GM23248 (cell line): ENCODE data around the gene CSMD2. TPM values are rescaled to one million over a fixed set of nuclear protein-coding genes. Genes with fewer than 3 reads are reported as not detected.

Source experiments
- DNase-seq: peaks from one replicate; pipeline ENCODE4 v3.0.0-alpha.2; 2015
- H2AFZ ChIP-seq: fragments of 200-600 bp; sonication (generic); 2 replicates; pipeline ENCODE4 v1.6.1; 2016; ENCODE audit warnings: antibody characterized with exemption
- H3F3A ChIP-seq: fragments of 200-600 bp; sonication (generic); 2 replicates; pipeline ENCODE4 v1.6.1; 2016; ENCODE audit warnings: mild to moderate bottlenecking, antibody characterized with exemption, mixed run types; ENCODE audit not compliant: insufficient read depth
- H3K27ac ChIP-seq: fragments of 200-600 bp; sonication (generic); 2 replicates; pipeline ENCODE4 v1.5.1; 2016; ENCODE audit warnings: mild to moderate bottlenecking
- H3K27me3 ChIP-seq: fragments of 200-600 bp; sonication (generic); replicated peaks from 2 replicates; pipeline ENCODE4 v1.6.1; 2016; ENCODE audit warnings: mild to moderate bottlenecking; ENCODE audit not compliant: insufficient read depth
- H3K36me3 ChIP-seq: fragments of 200-600 bp; sonication (generic); 2 replicates; pipeline ENCODE4 v1.6.1; 2016; ENCODE audit warnings: low read depth, mild to moderate bottlenecking
- H3K4me1 ChIP-seq: fragments of 200-600 bp; sonication (generic); 2 replicates; pipeline ENCODE4 v1.6.1; 2016; ENCODE audit warnings: mild to moderate bottlenecking; ENCODE audit not compliant: insufficient read depth
- H3K4me2 ChIP-seq: fragments of 200-600 bp; sonication (generic); one replicate; pipeline ENCODE4 v1.6.1; 2016; ENCODE audit warnings: mild to moderate bottlenecking; ENCODE audit not compliant: unreplicated experiment
- H3K4me3 ChIP-seq: fragments of 200-600 bp; sonication (generic); 2 replicates; pipeline ENCODE4 v1.5.1; 2016; ENCODE audit warnings: mild to moderate bottlenecking
- H3K79me2 ChIP-seq: fragments of 200-600 bp; sonication (generic); 2 replicates; pipeline ENCODE4 v1.6.1; 2016; ENCODE audit warnings: mild to moderate bottlenecking; ENCODE audit not compliant: insufficient read depth
- H3K9ac ChIP-seq: fragments of 200-600 bp; sonication (generic); 2 replicates; pipeline ENCODE4 v1.6.1; 2016; ENCODE audit warnings: mild to moderate bottlenecking
- H3K9me2 ChIP-seq: fragments of 200-600 bp; sonication (generic); 2 replicates; pipeline ENCODE4 v1.6.1; 2016; ENCODE audit warnings: mixed run types, mild to moderate bottlenecking, moderate library complexity; ENCODE audit not compliant: insufficient read depth
- H3K9me3 ChIP-seq: fragments of 200-600 bp; sonication (generic); one replicate; pipeline ENCODE4 v1.6.1; 2017; ENCODE audit warnings: low read depth
- H4K20me1 ChIP-seq: fragments of 200-600 bp; sonication (generic); 2 replicates; pipeline ENCODE4 v1.6.0; 2016; ENCODE audit not compliant: insufficient read depth
- EZH2 ChIP-seq: fragments of 200-600 bp; sonication (generic); IDR thresholded peaks from 2 replicates; pipeline ENCODE4 v1.6.1; 2018; ENCODE audit warnings: antibody characterized with exemption, mild to moderate bottlenecking; ENCODE audit not compliant: insufficient read depth, poor library complexity, severe bottlenecking
- EZH2phosphoT487 ChIP-seq: fragments of 200-600 bp; sonication (generic); IDR thresholded peaks from 2 replicates; pipeline ENCODE4 v1.6.1; 2018; ENCODE audit warnings: antibody characterized with exemption, moderate library complexity, mild to moderate bottlenecking, low read depth; ENCODE audit not compliant: insufficient read depth
- WGBS, 2 experiments: methylation state at CpG; one replicate each; pipeline ENCODE4 v1.1.6; 2015 to 2017; ENCODE audit warnings: low lambda C conversion rate in 2 of 2, low coverage in 1 of 2; ENCODE audit errors: missing lambda C conversion rate in 2 of 2; 5-methylcytosine and 5-hydroxymethylcytosine counted together
- in situ Hi-C: fragments of 300-500 bp; cut with MboI; formaldehyde crosslinking; loops from 2 replicates; pipeline ENCODE4 v1.15.0; 2020
- polyA plus RNA-seq: library from polyadenylated mRNA; unstranded; fragments of >200 nt; fragmentation: Nextera tagmentation; extraction: Ambion mirVana; gene quantifications from 2 replicates; pipeline ENCODE4 v1.2.1, GENCODE V29; 2016
- total RNA-seq: library from RNA; depleted of rRNA; stranded (reverse); fragments of >200 nt; shearing (Covaris generic); gene quantifications from 2 replicates; pipeline ENCODE4 v1.2.3, GENCODE V29; 2014

The CSMD2 gene
- total and polyA plus RNA-seq, 2 experiments from 2014 or later = 4.5 to 7.1 TPM

GRCh38 chr1:33872275-33872674 lies 292.8 kb downstream of the CSMD2 start:
- DNase-seq = no peak
- TF ChIP-seq EZH2 (no peak), EZH2phosphoT487 (no peak)
- peak overlapping the region; percentile 17; the same call in 1 of the 2 replicates for H3K9ac ChIP-seq
- H3K4me2 ChIP-seq = no peak overlapping the region
- H3K4me3 ChIP-seq = no peak overlapping the region
- in situ Hi-C loops = no loop called here
- H3K27ac ChIP-seq = peak overlapping the region; percentile 28; the same call in 1 of the 2 replicates
- peaks cover 30% of the 10 kb centered on the region for H3F3A ChIP-seq
- no peaks in the 10 kb centered on the region for H4K20me1 ChIP-seq
- no peak overlapping the region for H2AFZ ChIP-seq
- no peaks in the 10 kb centered on the region for H3K9me3 ChIP-seq
- no peaks in the 10 kb centered on the region for H3K79me2 ChIP-seq
- H3K27me3 ChIP-seq = no peaks in the 10 kb centered on the region
- peaks cover 29% of the 10 kb centered on the region for H3K4me1 ChIP-seq
- no peaks in the 10 kb centered on the region for H3K9me2 ChIP-seq
- no peaks in the 10 kb centered on the region for H3K36me3 ChIP-seq

DNA sequence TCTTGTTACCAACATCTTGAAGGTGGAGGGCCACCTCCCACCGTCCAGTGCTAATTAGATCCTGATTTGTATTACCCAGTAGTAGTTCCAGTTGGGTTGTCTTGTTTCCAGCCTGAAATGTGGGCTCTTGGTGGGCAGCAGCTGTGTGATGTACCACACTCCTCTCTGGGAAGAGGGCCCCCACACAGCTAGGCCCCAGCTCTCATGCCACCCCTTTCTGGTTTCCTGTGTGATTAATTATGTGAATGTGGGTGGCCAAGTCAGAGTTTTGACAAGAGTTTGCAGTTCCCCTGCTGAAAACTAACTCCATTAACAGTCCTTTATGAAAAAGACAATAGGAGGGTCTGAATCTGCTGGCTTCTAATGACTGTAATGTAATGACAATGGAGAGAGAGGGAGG lies 297.3 kb downstream of the CSMD2 start:
- no peak for DNase-seq
- H2AFZ ChIP-seq = no peak overlapping the region
- H3K9me2 ChIP-seq = no peaks in the 10 kb centered on the region
- no peak overlapping the region for H3K27ac ChIP-seq
- no peaks in the 10 kb centered on the region for H3K79me2 ChIP-seq
- H4K20me1 ChIP-seq = no peaks in the 10 kb centered on the region
- H3K36me3 ChIP-seq = no peaks in the 10 kb centered on the region
- peaks cover 9% of the 10 kb centered on the region for H3F3A ChIP-seq
- peaks cover 9% of the 10 kb centered on the region for H3K4me1 ChIP-seq
- H3K27me3 ChIP-seq = no peaks in the 10 kb centered on the region
- no peak for TF ChIP-seq EZH2
- no peak for TF ChIP-seq EZH2phosphoT487
- no peak overlapping the region for H3K4me2 ChIP-seq
- H3K9me3 ChIP-seq = no peaks in the 10 kb centered on the region
- WGBS, 2 experiments = 81 to 92% methylated on average over 1 of the region's 1 CpG
- in situ Hi-C loops = no loop called here
- no peak overlapping the region for H3K4me3 ChIP-seq
- H3K9ac ChIP-seq = no peak overlapping the region

DNA sequence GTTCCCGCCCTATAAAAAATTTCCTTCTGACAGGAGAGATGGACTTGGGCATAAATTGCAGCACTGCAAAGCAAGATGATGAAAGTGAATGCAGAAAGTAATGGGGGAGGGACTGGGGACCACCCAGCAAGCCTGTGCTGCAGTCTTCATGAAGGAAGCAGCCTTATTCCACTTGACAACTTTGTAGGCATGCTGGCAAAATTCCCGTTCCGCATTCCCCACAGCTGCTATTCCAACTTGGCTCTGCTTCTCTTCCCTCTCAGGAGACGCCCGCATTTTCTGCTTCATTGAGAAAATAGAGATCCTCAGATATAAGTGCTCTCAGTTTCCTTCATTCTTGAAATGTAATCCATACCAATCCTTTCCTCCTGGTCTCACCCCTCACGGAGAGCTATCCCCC lies 298.7 kb downstream of the CSMD2 start:
- H3K27me3 ChIP-seq = no peaks in the 10 kb centered on the region

GRCh38 chr1:33864460-33865389 lies 300.3 kb downstream of the CSMD2 start:
- no peak for DNase-seq
- H3K9me3 ChIP-seq = no peaks in the 10 kb centered on the region
- WGBS, 2 experiments = 91 to 95% methylated on average over 14 of the region's 14 CpGs

More for the DNA sequence above, 298.7 kb downstream of the CSMD2 start:
- Histone ChIP-seq H3K9ac (no peak overlapping the region), H3K9me2 (no peaks in the 10 kb centered on the region), H3K79me2 (peaks cover 3% of the 10 kb centered on the region; the same call in 1 of the 2 replicates), H3K4me3 (no peak overlapping the region), H3K4me1 (peaks cover 13% of the 10 kb centered on the region), H2AFZ (no peak overlapping the region), H3K9me3 (no peaks in the 10 kb centered on the region), H3K27ac (no peak overlapping the region), H4K20me1 (no peaks in the 10 kb centered on the region), H3K4me2 (no peak overlapping the region), H3F3A (no peaks in the 10 kb centered on the region; the same call in none of the 2 replicates), H3K36me3 (no peaks in the 10 kb centered on the region)
- peak; percentile 18 for DNase-seq
- WGBS, 2 experiments = 55 to 56% methylated on average over 6 of the region's 6 CpGs
- no peak for TF ChIP-seq EZH2phosphoT487
- TF ChIP-seq EZH2 = no peak
- in situ Hi-C loops = no loop called here

More at GRCh38 chr1:33864460-33865389, 300.3 kb downstream of the CSMD2 start:
- Histone ChIP-seq H3K9me2 (no peaks in the 10 kb centered on the region), H3K9ac (no peak overlapping the region), H4K20me1 (no peaks in the 10 kb centered on the region), H3K36me3 (no peaks in the 10 kb centered on the region), H3K4me2 (no peak overlapping the region), H3K27ac (no peak overlapping the region), H3K4me1 (peaks cover 23% of the 10 kb centered on the region), H3F3A (peaks cover 10% of the 10 kb centered on the region), H3K27me3 (no peaks in the 10 kb centered on the region), H3K4me3 (no peak overlapping the region), H3K79me2 (peaks cover 4% of the 10 kb centered on the region; the same call in 1 of the 2 replicates), H2AFZ (no peak overlapping the region)
- TF ChIP-seq EZH2 (no peak), EZH2phosphoT487 (no peak)
- in situ Hi-C loops = no loop called here
